GM12878 (cell line): ENCODE measurements around the gene CAMK4.

Experiments used
- BHLHE40 ChIP-seq, 2 experiments: fragments of 450-650 bp in 1 of 2; IDR thresholded peaks; 2 replicates each; pipeline ENCODE4 v1.6.1; 2011 to 2017; ENCODE audit warnings: low read depth in 2 of 2, borderline replicate concordance in 1 of 2, improper control_type of control experiment in 1 of 2, low read length in 1 of 2, mild to moderate bottlenecking in 1 of 2
- CTCF ChIP-seq, 3 experiments: IDR thresholded peaks in 2 of 3; conservative IDR thresholded peaks in 1 of 3; 2 replicates each; pipeline ENCODE4 v1.5.1; 2011; ENCODE audit warnings: low read depth in 3 of 3, low read length in 3 of 3, mild to moderate bottlenecking in 3 of 3, control low read depth in 2 of 3, moderate library complexity in 2 of 3, inconsistent platforms in 1 of 3, mixed read lengths in 1 of 3; ENCODE audit not compliant: control insufficient read depth in 2 of 3, insufficient read depth in 1 of 3; ENCODE audit errors: extremely low read depth in 1 of 3
- KDM1A ChIP-seq: fragments of 200-600 bp; sonication (generic); IDR thresholded peaks from 2 replicates; pipeline ENCODE4 v1.6.1; 2016; ENCODE audit warnings: borderline replicate concordance
- PAX5 ChIP-seq: IDR thresholded peaks from 2 replicates; pipeline ENCODE4 v1.6.1; 2011; ENCODE audit warnings: low read depth, low read length, borderline replicate concordance
- RAD21 ChIP-seq: IDR thresholded peaks from 2 replicates; pipeline ENCODE4 v1.6.1; 2011; ENCODE audit warnings: mild to moderate bottlenecking, low read depth, low read length, moderate library complexity; ENCODE audit not compliant: insufficient read depth
- SP1 ChIP-seq: IDR thresholded peaks from one replicate; pipeline ENCODE4 v1.6.1; 2011; ENCODE audit warnings: low read depth, low read length
- TAF1 ChIP-seq: IDR thresholded peaks from 2 replicates; pipeline ENCODE4 v1.6.1; 2011; ENCODE audit warnings: mild to moderate bottlenecking, low read depth, low read length, borderline replicate concordance
- TCF7 ChIP-seq: IDR thresholded peaks from 2 replicates; pipeline ENCODE4 v1.6.1; 2014; ENCODE audit warnings: antibody characterized with exemption, borderline replicate concordance
- ZNF24 ChIP-seq: fragments of 450-650 bp; IDR thresholded peaks from 2 replicates; pipeline ENCODE4 v1.6.1; 2017; ENCODE audit warnings: antibody characterized with exemption, mild to moderate bottlenecking
- ZNF384 ChIP-seq: IDR thresholded peaks from 2 replicates; pipeline ENCODE4 v1.6.1; 2012; ENCODE audit warnings: low read depth, mild to moderate bottlenecking, low read length, improper control_type of control experiment, borderline replicate concordance

GRCh38 chr5:111360173-111360572 is 136.0 kb downstream of the CAMK4 start:
- TF ChIP-seq CTCF (IDR thresholded peaks at IDR 0.05 in 2 of 3, conservative IDR thresholded peaks at IDR 0.05 in 1 of 3; ENCODE audit: control insufficient read depth in 2 of 3, extremely low read depth in 1 of 3, insufficient read depth in 1 of 3, low read depth in 3 of 3, low read length in 3 of 3) (no peak), ZNF24 (no peak), KDM1A (no peak), PAX5 (no peak), BHLHE40 (IDR thresholded peaks at IDR 0.05; ENCODE audit: borderline replicate concordance in 1 of 2, low read depth in 2 of 2, low read length in 1 of 2) (no peak), RAD21 (no peak), TCF7 (no peak), TAF1 (no peak), ZNF384 (no peak), SP1 (no peak)
